GM18520 (cell line): ENCODE results near the gene ECM2.

Experiments used
- ATAC-seq: cut with Tn5 transposase; IDR thresholded peaks from one replicate; pipeline ENCODE4 v1.9.1; 2021; ENCODE audit not compliant: unreplicated experiment

ECM2 gene

DNA sequence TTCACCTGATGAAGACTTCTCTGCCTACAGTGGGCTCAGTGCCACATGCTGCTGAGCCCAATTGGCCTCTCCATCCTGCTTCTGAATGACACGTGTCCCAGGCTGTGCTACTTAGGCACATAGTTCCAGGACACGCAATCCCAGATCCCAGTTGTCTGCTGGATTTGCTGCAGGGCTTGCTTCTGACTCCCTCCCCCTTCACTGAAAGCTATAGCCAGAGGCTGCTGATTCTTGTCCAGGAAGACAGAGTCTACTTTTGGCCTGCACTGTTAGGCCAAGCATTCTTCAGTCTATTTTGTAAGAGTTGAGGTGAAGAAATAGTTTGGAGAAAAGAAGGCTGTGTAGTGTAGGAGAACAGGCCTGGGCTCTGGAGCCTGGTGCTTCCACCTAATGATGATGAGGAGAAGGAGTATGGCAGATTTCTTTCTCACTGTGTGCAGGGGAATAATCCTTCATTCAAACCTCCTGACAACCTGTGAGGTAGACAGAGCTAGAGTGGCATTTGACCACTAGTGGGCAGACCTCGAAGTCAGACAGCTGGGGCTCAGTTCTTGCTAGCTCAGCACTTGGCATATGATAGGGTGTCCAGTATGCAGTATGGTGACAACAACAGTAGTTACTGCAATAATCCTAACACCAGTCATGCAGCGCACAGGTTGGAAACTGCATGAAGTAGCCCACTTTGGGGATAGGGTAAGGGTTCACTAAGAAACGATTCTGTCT, 34.0 kb downstream of the ECM2 start:
- no peak for ATAC-seq

DNA sequence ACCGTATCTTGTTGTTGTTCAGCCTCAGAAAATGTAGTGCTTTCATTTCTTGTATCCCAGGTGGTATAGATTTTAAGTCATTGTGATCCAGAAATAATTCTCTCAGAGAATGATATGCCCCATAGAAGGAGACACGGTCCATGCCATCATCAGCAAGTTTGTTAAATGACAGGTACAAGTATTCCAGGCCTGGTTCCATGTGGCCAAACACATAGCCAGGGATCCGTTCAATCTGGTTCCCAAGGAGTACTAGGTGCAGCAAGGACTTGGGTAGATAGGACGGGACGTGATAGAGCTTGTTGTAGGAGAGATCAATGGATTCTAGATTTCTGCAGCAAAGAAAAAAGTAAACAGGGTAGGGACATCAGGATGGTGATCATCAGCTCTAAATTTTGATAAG, 35.1 kb downstream of the ECM2 start:
- no peak for ATAC-seq

DNA sequence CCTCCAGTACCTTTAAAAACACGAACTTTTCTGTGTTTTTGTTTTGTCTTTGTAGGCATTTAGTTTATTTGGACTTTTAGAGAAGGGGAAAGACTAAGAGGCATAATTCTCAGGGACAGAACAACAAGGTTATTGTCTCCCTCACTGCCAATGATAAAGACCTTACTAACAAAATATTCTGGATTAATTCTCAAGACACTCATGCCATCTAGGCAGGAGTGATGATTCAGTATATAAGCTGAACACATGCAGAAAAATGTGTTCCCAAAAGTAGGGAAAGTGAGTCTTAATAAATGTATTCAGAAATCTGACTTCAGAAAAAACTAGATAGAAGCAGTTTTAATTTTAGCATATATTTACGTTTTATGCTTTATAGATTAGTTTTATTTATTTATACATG, 36.1 kb downstream of the ECM2 start:
- ATAC-seq, result no peak

DNA sequence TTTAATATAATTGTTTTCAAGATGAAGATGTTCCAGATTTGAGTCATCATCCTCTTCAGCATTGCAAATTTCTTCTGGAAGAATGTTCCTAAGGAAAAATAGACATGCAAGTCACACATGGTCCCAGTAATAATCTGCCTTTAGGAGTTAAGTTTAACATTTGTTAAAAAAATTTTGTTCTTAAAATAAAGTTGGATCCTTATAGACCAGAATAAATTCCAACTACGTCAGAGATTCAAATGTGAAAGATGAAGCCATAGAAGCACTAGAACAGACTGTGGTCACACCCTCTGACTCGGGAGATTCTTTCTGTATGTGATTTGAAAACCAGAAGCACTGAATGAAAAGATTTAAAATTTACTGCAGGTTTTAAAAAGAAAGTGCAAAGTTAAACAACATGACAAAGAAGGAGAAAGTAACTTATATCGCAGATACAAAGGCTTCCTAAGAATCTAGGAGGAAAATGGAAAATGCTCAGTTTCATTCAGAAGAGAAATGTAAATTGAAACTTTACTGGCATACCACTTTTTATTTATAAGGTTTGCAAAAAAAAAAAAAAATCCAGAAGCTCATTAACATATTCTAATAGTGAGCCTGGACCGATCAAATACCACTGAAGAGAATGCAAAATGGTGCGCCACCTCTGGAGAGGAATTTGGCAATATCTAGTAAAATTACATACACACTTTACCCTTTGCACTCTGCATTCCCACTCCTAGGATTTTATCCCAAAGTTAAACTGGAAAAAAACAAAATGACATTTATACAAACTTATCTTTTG, 39.2 kb downstream of the ECM2 start:
- no peak for ATAC-seq

DNA sequence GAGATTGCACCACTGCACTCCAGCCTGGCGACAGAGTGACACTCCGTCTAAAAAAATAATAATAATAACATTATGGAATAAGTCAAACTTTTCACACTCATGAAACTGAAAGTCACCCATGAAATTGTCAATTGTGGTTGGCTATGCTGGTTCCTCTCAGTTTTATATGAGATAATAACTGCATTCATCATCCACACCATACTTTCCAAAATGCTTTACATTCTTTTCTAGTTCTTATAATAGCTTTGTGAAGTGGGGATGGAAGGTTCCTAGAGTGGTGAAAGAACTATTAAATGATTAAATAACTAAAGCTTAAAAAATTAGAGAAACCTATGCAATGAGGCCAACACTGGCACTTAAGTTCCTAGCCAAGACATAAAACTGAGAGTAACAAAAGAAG, 40.9 kb downstream of the ECM2 start:
- ATAC-seq, result no peak

DNA sequence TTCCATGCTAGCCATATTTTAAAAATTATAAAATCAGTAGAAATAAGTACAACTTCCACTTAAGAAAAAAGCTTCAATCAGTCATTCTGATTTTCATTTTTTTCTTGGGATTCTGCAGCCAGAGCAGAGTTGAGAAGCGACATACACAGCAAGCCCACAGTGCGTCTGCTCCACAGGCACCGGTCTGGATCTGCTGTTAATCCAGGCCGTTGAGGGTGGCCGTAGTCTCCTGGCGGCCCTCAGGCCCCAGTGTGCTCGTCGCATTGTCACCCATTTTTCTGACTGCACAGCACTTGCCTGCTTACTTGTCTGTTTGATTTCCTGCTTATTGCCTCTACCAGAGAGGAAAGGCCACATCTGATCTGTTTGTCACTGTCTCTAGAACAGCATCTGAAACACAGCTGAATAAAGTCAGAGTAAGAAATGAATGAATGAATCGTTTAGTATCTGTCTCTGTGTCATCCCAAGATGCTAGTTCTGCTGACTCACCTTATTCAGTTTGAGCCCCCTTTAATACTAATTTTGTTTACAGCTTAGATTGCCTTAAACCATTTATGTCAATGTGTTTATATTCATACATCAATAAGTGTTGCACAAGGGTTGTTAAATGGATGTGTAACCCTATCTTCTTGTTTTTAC, 41.9 kb downstream of the ECM2 start:
- no peak for ATAC-seq

DNA sequence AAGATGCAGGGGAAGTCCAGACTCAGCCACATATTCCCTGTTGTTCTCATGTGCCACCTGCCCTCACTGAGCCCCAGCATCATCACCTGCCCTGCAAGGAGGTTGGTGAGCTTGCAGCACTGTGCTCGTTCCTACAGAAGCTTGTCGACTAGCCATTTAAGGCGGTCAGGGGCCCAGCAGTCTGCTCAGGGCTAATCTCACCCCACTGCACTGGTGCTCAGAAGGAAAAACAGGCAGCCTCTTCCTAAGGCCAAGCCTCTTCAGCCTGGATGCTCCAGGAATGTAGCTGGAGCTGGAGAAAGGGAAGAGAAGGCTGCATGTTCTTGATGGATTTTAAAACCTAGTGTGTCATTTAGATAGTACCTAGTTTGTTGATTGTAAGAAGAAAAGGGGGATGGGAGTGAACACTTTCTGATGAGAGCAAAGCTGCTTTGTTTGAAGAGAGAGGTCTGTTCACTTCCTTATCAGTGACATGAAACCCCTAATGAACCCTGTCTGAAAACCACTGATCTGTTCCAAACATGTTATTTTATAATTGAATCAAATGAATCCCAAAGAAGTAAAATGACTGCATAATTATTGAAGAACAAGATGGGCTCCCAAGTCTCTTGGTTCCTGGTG, 42.9 kb downstream of the ECM2 start:
- no peak for ATAC-seq

DNA sequence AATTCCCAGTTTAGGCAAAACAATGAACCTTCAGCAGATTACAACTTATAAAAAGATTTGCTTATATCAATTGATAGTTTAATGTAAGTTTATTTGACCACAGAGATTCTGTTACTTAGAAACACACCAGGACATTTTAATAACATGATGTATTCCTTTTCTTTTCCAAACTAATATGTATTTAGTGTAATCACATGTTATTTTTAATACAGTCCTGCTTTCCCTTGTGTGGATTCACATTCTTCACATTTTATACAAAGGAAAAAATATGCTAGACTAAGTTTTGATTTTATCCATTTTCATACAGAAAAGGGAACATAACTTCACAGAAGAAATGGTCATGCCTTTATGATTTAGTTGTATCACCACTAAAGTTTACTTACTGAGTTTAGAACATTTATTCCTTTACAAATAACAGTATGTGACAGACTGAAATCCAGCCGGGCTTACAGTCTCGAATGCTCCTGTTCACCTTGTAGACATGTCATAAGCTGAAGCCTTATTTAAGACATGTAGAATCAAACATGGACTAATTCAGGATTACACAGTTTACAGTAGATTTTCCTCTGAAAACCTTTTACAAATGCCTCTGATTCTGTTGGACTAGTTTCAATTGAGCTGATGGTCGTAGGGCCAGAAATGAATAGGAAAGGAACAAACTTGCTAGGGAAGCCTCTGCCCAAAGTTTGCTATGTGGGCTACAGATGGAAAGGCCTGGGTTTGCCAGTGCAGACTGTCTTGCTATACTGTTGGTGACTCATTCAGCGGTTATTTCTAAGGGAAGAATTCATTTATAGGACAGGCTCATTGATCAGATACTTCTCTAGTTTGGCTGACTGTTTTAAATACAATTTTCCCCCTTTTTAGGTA, 46.9 kb downstream of the ECM2 start:
- ATAC-seq, result no peak

DNA sequence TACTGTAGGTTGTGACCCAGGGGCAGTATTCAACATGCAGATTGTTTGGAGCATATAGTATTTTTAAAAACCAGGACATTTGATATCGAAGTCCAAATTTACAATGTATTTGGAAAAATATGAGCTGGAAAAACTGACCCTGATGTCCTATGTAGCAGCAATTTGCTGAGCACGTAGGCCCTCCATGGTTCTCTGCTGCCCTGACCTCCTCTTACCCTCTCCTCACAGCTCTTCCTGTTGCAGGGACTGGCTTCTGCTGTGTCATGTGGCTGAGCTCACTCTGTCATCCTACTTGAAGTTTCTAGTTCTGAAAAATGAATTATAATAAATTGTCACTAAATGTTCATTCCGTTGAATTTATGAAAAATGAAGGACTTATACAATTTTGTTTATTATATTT, 49.4 kb downstream of the ECM2 start:
- no peak for ATAC-seq

DNA sequence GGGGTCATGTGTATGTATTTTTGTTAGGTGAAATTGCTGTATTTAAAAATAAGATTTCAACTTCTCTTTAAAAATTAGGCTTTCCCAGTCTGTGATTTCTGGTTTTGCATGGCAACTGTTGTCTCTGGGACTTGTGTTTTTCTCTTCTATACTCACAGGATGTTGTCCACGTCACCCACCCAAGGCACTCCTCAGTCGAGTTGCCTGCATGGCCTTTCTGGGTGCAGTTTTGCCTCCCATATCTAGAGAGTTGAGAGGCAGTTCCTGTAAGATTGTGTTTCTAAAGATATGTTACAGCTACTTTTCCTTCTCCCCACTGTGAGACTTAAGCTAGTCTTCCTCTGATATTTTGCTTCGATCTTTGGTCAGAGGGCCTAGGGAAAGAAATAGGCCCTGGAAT, 51.2 kb downstream of the ECM2 start:
- no peak for ATAC-seq

DNA sequence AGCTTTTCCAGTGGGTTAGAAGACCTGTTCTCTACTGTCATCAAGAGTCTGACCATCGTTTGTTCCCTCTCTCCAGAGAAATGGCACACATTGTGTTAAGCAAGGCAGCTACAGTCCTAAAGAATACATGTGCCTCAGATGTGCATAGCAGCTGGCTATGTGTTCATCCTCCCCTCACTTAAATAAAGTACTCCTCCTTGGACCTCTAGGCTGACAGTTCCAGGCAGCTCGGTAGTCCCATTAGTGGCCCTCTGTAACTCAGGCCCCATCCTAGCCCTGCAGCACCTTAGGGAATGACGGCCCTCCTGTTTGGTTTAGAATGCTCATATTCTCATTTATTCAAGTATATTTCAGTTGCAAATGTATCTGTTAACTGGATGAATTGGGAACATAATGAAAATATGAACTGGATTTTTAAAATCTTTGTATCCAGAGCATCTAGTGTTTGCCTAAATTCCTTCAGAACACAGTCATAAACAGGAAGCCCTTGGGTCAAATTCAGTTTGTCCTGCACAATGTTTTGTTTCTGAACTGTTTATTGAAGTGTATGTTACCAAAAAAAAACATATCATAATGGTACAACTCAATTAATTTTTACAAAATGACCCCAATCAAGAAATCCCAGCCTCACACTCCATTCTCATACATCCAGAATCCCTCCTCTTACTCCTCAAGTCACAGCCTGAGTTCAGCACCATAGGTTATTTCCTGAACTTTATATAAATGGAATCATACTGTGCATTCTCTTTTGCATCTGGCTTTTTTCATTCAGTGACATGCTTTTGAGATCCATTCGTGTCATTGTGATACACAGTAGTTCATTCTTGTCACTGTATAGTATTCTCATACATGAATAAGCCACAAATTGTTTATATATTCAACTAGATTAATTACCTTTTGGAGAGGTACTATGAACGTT, 51.9 kb downstream of the ECM2 start:
- no peak for ATAC-seq

DNA sequence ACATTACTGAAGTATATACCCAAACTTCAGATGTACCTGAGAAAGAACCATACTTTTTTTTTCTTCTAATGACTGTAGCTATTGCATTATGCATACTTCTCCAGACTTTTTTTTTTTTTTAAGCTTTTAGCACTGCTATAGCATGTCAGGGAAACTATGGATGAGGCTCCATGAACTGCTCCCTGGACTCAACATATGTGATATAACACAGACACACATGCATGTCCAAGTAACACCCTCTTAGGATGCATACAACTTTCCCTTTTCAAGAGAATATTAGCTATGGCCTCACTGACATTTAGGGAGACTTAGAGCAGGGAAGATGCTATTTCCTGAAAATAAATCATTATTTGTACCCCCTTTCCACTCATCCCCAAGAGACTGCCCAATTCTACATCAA, 53.0 kb downstream of the ECM2 start:
- no peak for ATAC-seq

DNA sequence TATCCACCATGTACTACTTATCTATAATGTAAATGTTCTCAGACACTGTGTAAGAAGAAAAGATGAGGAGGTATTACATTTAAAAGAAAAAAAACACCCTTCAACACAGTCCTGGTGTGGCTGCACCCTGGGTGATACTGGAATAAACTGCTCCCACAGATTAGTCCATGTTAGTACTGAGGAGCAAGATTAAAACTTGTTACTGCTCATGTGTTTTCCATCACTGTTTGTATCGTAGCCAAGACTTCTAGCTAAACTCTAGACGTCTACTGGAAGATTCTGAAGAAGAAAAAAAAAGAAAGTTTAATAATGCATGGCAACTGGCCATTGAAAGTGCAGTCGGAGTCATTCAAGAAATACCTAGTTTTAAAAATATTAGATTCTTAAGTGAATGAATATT, 53.5 kb downstream of the ECM2 start, which contains the start of gene ASPN:
Gene ASPN (minus strand): TSS at position 178 of the 400 bp plus-strand sequence.
- no peak for ATAC-seq

DNA sequence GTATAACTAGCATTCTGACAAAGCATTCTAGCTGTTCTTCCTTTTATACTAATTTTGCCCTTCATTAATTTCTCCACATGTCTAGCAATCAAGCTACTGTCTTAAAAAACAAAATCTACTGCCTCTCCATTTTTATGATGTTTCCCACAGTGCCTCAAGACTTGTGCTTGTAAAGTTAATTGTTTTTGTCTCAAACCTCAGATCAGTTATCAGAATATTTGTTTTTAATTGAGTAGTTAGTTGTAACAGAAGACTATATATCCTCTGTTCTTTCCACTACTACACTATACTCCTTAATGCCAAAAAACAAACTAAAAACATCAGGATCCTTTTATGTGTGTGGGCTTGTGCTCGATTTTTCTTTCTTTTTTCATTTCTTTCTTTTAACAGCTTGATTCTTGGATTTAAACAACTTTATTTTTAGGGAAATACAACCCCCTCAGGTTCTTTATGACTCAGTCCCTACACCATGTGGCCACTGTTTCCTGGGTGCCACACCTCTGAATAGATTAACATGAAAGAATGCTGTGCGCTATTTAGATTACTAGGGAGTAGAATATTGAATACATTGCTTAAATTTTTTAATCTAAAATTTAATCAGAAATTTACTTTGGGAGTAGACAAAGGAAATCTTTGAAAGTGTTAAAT, 54.7 kb downstream of the ECM2 start:
- no peak for ATAC-seq

DNA sequence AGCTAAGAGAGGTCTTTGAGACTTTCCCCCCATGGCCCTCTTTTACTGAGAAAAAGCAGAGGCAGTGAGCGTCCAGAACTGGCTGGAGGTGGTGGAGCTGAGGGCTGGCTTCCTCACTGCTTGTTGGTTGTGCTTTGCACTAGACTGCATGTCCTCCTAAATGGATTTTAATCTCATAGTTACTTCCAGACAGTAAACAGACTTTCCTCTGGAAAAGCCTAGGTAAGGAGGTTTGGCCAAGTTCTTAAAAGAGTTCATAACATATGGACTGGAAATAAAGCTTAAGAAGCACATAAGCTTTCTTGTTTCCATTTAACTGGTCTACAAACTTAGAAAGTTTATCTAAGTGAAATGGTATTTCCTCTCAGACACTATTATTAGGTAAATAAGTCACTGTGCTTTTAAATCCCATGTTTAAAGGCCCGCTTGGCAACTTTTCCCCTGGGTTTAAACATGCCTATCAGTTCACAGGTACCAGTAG, 55.5 kb downstream of the ECM2 start:
- no peak for ATAC-seq

DNA sequence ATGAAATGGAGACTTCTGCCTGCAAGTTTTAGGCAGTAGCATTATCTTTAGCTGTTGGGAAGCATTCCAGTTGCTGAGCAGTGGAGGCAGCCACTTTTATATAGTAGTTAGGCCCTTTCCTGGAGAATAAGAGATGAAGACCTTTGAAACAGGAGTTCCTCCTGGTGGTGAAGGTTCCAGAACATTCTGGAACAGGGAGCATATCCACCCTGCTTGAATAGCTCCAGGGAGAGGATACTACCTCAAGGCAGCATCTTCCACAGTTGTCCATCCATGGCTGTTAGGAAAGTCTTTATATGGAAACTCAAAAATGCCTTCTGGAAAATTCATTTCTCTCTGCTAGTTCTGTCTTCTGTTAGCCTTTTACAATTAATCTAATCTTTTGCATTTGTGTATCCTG, 56.4 kb downstream of the ECM2 start:
- no peak for ATAC-seq

DNA sequence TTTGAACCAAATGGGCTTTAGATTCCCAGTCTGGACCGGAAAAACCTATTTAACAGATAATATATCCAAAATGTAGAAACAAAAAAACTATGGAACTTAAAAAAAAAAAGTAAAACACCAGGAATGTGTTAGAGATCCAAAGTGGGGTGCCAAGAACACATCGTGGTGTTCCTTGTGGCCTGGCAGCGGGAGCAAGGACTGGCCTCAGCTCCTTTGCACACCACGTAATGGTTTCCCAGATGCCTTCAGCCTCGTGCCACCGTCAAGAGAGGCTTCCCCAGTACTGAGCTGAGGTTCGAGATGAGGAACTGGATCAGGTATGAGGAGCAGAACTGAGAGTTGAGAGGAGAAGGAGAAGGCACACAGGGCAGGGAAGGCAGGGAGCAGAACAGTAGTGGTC, 57.0 kb downstream of the ECM2 start:
- no peak for ATAC-seq

DNA sequence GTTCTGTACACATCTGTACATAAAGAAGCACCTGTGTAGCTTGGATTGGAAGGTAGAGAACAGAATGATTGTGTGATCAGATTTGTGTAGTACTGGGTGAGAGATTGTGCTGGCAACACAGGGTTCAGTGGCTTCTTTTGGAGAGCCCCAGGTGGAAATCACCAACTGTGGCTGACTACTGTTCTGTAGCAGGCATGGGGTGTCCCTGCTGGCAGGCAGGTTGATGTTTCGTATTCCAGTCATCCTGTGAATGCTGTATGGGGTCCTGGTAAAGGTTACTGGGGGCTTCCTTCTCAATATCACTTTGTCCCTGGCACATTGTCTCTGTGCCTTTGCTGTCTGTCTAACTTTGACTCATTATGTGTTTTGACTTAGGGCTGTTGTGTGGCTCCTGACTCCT, 58.8 kb downstream of the ECM2 start:
- ATAC-seq, result peak; percentile 52

DNA sequence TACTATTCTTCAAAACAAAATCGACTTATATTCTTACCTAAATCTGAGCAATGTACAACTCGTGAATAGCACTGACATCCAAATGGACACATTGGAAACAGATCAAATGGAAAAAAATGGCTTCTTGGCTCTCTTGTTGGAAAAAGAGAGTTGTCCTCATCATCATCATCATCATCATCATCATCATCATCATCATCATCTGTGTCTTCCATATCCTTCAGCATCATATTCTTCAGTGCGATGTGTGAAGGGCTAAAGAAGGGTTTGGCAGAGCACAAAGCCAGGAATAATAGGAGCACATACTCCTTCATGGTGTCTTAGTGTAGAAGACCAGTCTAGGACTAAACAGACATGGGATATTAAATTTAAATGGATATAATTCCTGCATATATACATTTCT, 61.2 kb downstream of the ECM2 start:
- ATAC-seq, result no peak
